BE2C (cell line): ENCODE results near the gene SSR3.

Experiments
- DNase-seq: peaks from one replicate; pipeline ENCODE4 v3.0.0-alpha.2; 2020
- H3K27me3 ChIP-seq: fragments of 250-450 bp; sonication (Bioruptor Pico); 2 replicates; pipeline ENCODE4 v1.5.1; 2020; ENCODE audit warnings: mild to moderate bottlenecking
- H3K36me3 ChIP-seq: fragments of 250-450 bp; sonication (Bioruptor Pico); 2 replicates; pipeline ENCODE4 v1.5.1; 2020; ENCODE audit warnings: mild to moderate bottlenecking
- H3K4me1 ChIP-seq: fragments of 250-450 bp; sonication (Bioruptor Pico); 2 replicates; pipeline ENCODE4 v1.5.1; 2020
- H3K4me3 ChIP-seq: 2 replicates; pipeline ENCODE4 v1.5.1; 2011; ENCODE audit warnings: low read depth, low read length
- H3K9me3 ChIP-seq: fragments of 250-450 bp; sonication (Bioruptor Pico); 2 replicates; pipeline ENCODE4 v1.5.1; 2020
- CTCF ChIP-seq: IDR thresholded peaks from 2 replicates; pipeline ENCODE4 v1.5.1; 2012; ENCODE audit warnings: mild to moderate bottlenecking, low read depth, low read length

Gene SSR3

GRCh38 chr3:156516284-156516683 is 38.6 kb downstream of the SSR3 start:
- H3K9me3 ChIP-seq = no peaks in the 10 kb centered on the region
- DNase-seq = peak; percentile 75
- no peaks in the 10 kb centered on the region for H3K36me3 ChIP-seq
- no peak for TF ChIP-seq CTCF
- H3K27me3 ChIP-seq = no peaks in the 10 kb centered on the region
- H3K4me3 ChIP-seq = no peak overlapping the region
- H3K4me1 ChIP-seq = peaks cover 14% of the 10 kb centered on the region

GRCh38 chr3:156513619-156514018 is 41.3 kb downstream of the SSR3 start:
- Histone ChIP-seq H3K4me1 (peaks cover 20% of the 10 kb centered on the region), H3K36me3 (no peaks in the 10 kb centered on the region), H3K4me3 (no peak overlapping the region), H3K9me3 (no peaks in the 10 kb centered on the region), H3K27me3 (no peaks in the 10 kb centered on the region)
- DNase-seq = no peak
- no peak for TF ChIP-seq CTCF

GRCh38 chr3:156511987-156512677 is 42.8 kb downstream of the SSR3 start:
- H3K4me1 ChIP-seq = peaks cover 20% of the 10 kb centered on the region
- H3K9me3 ChIP-seq = no peaks in the 10 kb centered on the region
- H3K27me3 ChIP-seq = no peaks in the 10 kb centered on the region
- H3K4me3 ChIP-seq = no peak overlapping the region
- H3K36me3 ChIP-seq = no peaks in the 10 kb centered on the region
- no peak for TF ChIP-seq CTCF
- peak; percentile 24 for DNase-seq

- peak; percentile 55 for TF ChIP-seq CTCF
- Histone ChIP-seq H3K27me3 (no peaks in the 10 kb centered on the region), H3K4me3 (no peak overlapping the region), H3K36me3 (no peaks in the 10 kb centered on the region), H3K4me1 (peaks cover 16% of the 10 kb centered on the region), H3K9me3 (no peaks in the 10 kb centered on the region)
- DNase-seq = no peak
Observed at GRCh38 chr3:156509189-156510174, 45.4 kb downstream of the SSR3 start.

- Histone ChIP-seq H3K9me3 (no peaks in the 10 kb centered on the region), H3K4me3 (no peak overlapping the region), H3K36me3 (no peaks in the 10 kb centered on the region), H3K27me3 (no peaks in the 10 kb centered on the region), H3K4me1 (peaks cover 13% of the 10 kb centered on the region)
- TF ChIP-seq CTCF = no peak
- DNase-seq = no peak
Observed at GRCh38 chr3:156507285-156507684, 47.6 kb downstream of the SSR3 start.
